ENCODE measurements around the gene PFKFB4.

PFKFB4 gene

DNA sequence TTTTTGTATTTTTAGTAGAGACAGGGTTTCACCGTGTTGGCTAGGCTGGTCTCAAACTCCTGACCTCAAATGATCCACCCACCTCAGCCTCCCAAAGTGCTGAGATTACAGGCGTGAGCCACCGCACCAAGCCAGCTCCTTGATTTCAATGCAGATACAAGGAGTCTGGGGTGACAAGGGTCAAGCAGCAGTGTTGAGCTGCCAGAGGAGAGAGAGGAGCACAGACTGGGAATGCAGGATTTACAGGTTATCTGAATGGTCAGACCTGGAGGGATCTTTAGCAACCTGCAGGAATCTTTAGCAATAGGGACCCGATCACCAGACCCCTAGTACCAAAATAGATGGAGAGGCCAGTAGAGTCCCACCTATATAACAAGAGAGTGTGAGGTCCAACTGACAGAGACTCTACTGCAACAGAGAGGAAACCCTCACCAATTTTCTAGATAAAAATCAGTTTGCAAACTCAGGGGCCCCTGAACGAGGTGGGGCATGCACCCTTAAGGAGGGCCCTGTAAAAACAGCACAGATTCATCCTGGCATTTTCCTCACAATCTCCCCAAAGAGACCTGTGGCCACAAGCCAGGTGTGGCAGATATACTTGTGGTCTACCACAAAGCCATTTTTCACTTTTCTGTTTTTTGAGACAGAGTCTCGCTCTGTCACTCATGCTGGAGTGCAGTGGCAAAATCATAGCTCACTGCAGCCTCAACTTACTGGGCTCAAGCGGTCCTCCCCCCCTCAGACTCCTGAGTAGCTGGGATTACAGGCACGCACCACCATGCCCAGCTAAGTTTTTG, 42.0 kb downstream of the PFKFB4 start:
- Histone ChIP-seq H3K4me1 (ENCODE audit: control insufficient read depth, insufficient read depth, low read length) (no peaks in the 10 kb centered on the region), H3K4me3 (ENCODE audit: insufficient read depth, low read depth, low read length) (no peak overlapping the region), H3K27me3 (ENCODE audit: control insufficient read depth, insufficient read depth, low read length, poor library complexity, severe bottlenecking) (no peaks in the 10 kb centered on the region), H3K27ac (ENCODE audit: insufficient read depth, low read depth, low read length, poor library complexity, severe bottlenecking) (no peak overlapping the region), H3K36me3 (ENCODE audit: control insufficient read depth, insufficient read depth, low read length) (no peaks in the 10 kb centered on the region), H3K9me3 (ENCODE audit: control insufficient read depth, low read length) (no peaks in the 10 kb centered on the region)
- 91 to 94% methylated on average over 8 of the region's 8 CpGs for WGBS, 2 experiments

DNA sequence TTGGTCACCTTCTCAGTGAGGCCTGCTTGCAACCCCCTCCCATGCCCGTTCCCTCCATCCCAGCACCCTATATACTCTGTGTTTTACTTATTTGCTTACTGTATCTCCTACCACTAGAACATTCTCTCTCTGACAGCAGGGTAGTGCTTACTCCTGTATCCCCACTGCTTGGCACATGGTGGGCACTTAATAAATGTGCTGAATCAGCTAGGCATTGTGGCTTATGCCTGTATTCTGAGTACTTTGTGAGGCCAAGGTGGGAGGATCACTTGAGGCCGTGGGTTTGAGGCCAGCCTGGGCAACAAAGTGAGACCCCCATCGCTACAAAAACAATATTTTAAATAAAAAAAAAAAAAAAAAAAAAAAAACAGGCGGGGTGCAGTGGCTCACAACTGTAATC, 45.1 kb downstream of the PFKFB4 start:
- no peaks in the 10 kb centered on the region for H3K27me3 ChIP-seq (ENCODE audit: control insufficient read depth, insufficient read depth, low read length, poor library complexity, severe bottlenecking)
- H3K4me1 ChIP-seq (ENCODE audit: control insufficient read depth, insufficient read depth, low read length) = peaks cover 4% of the 10 kb centered on the region
- H3K27ac ChIP-seq (ENCODE audit: insufficient read depth, low read depth, low read length, poor library complexity, severe bottlenecking) = no peak overlapping the region
- no peak overlapping the region for H3K4me3 ChIP-seq (ENCODE audit: insufficient read depth, low read depth, low read length)
- H3K9me3 ChIP-seq (ENCODE audit: control insufficient read depth, low read length) = no peaks in the 10 kb centered on the region
- no peaks in the 10 kb centered on the region for H3K36me3 ChIP-seq (ENCODE audit: control insufficient read depth, insufficient read depth, low read length)
- WGBS, 2 experiments = 71 to 99% methylated on average over 2 of the region's 4 CpGs

DNA sequence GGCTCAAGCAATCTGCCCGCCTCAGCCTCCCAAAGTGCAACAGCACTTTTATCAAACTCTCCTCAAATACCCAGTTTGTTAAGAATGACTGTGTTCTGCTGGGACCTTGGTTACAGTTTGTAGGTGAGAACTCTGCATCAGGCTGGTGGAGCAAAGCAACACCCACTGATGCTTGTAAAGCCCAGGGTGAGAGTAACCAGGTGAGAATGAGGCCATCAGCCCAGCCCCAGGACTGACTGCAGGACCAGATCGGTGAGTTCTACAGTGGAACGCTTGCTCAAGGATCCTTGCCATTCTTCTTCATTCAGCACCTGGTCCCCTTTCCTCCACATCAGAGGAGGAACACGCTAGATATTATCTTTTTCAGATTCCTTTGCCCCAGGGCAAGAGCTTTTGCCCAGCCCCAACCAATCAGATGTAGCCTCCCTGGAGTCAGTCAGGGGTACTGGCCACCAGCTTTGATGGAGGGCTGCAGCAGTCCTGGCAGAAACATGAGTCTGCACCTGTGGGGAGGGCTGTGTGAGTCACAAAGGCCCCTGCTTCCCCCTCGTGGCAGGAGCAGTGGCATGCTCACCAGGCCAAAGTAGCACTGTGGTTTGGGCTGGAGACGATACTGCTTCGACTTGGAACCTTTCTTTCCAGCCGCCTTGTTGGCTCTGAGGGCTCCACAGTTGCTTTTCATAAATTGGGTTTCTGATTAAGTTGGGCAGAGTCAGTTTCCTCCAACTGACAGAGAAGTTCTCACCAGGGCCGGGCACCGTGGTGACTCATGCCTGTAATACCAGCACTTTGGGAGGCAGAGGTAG, 49.1 kb downstream of the PFKFB4 start:
- Histone ChIP-seq H3K27me3 (ENCODE audit: control insufficient read depth, insufficient read depth, low read length, poor library complexity, severe bottlenecking) (peaks cover 7% of the 10 kb centered on the region), H3K9me3 (ENCODE audit: control insufficient read depth, low read length) (no peaks in the 10 kb centered on the region), H3K36me3 (ENCODE audit: control insufficient read depth, insufficient read depth, low read length) (no peaks in the 10 kb centered on the region), H3K4me1 (ENCODE audit: control insufficient read depth, insufficient read depth, low read length) (peaks cover 19% of the 10 kb centered on the region), H3K27ac (ENCODE audit: insufficient read depth, low read depth, low read length, poor library complexity, severe bottlenecking) (no peak overlapping the region), H3K4me3 (ENCODE audit: insufficient read depth, low read depth, low read length) (no peak overlapping the region)
- WGBS, 2 experiments = 57 to 63% methylated on average over 9 to 10 of the region's 10 CpGs

DNA sequence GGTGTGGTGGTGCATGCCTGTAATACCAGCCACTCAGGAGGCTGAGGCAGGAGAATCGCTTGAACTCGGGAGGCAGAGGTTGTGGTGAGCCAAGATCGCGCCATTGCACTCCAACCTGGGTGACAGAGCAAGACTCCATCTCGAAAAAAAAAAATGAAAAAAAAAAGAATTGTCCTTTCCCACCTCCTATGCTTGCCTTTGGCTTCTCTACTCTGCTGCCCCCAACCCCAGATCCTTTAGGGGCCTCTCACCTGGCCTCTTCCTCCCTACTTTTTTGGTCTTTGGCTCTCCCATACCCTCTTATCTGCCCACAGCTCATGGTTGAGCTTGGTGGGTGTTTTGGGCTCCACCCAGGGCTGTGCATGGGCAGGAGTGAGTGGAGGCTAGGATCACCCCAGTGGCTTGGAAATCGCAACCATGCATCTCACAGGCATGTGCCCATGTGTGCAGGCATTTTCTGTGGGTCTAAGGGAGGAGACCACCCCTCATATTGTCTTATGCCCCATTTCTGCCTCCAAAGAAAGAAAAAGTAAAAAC, 50.6 kb downstream of the PFKFB4 start:
- Histone ChIP-seq H3K4me3 (ENCODE audit: insufficient read depth, low read depth, low read length) (no peak overlapping the region), H3K9me3 (ENCODE audit: control insufficient read depth, low read length) (no peaks in the 10 kb centered on the region), H3K4me1 (ENCODE audit: control insufficient read depth, insufficient read depth, low read length) (peaks cover 19% of the 10 kb centered on the region), H3K27ac (ENCODE audit: insufficient read depth, low read depth, low read length, poor library complexity, severe bottlenecking) (no peak overlapping the region), H3K27me3 (ENCODE audit: control insufficient read depth, insufficient read depth, low read length, poor library complexity, severe bottlenecking) (peaks cover 7% of the 10 kb centered on the region), H3K36me3 (ENCODE audit: control insufficient read depth, insufficient read depth, low read length) (no peaks in the 10 kb centered on the region)
- WGBS, 2 experiments = 91% methylated on average over 6 of the region's 6 CpGs

DNA sequence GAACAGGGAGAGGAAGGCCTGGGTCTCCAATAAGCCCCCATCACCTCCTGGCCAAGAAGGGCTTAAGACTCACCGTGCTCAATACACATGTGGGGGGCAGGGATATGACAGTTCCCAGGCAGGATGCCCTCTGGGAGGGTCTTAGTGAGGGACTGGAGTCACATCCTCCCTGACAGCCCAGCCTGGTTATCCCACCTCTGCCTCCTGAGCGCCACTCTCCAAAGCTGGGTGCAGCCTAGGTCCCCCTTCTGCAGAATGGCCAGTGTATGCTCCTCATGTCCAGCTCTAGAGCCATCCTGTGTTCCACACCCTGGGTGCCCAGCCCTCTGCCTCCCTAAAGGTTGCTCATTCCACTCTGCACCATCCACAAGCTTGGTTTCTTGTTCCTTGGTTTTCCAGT, 51.5 kb downstream of the PFKFB4 start:
- peaks cover 7% of the 10 kb centered on the region for H3K27me3 ChIP-seq (ENCODE audit: control insufficient read depth, insufficient read depth, low read length, poor library complexity, severe bottlenecking)
- 76 to 82% methylated on average over 2 of the region's 2 CpGs for WGBS, 2 experiments
- H3K4me1 ChIP-seq (ENCODE audit: control insufficient read depth, insufficient read depth, low read length) = peaks cover 19% of the 10 kb centered on the region
- no peaks in the 10 kb centered on the region for H3K9me3 ChIP-seq (ENCODE audit: control insufficient read depth, low read length)
- H3K27ac ChIP-seq (ENCODE audit: insufficient read depth, low read depth, low read length, poor library complexity, severe bottlenecking) = no peak overlapping the region
- H3K36me3 ChIP-seq (ENCODE audit: control insufficient read depth, insufficient read depth, low read length) = no peaks in the 10 kb centered on the region
- H3K4me3 ChIP-seq (ENCODE audit: insufficient read depth, low read depth, low read length) = no peak overlapping the region

DNA sequence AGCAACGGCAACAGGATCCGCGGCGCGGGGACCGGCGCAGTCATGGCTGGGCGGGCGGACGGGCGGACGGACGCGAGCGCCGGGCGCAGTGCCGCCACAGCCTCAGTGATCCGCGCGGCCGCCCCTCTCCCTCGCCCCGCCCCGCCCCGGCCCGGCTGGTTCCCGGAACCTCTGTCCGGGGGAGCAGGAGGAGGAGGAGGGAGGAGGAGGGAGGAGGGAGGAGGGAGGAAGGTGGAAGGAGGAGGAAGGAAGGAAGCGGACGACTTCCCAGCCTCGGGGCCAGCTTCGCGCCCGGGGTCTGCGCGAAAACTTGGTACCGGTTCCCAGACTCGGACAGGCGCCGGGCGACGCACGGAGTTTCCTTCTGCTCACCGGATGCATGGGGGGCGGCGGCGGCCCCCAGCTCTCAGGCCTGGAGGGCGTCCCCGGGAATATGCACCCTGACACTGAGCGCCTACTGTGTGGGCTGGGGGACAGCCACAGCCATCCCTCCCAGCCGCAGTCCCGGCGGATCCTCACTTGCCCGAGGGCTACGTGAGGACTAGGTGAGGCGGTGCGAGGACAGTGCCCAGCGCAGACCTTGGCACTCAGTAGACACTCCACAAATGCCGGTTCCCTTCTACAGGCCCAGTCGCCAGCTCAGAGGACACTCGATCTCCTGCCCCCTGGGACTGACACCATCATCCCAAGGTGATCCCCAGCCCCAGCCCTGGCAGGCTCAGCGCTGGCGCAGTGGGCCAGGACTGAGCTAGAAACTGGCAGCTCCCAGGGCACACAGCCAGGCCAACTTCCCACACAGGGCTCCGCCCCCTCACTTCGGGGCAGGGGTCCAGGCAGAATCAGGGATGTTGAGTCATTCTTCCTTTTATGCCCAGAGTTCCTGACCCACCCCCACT, 52.3 kb downstream of the PFKFB4 start, which contains the start of gene SHISA5:
SHISA5 (minus strand) TSS at position 124 of the 896 bp plus-strand sequence; CDS start at position 44, 80 bp downstream.
- Histone ChIP-seq H3K4me3 (ENCODE audit: insufficient read depth, low read depth, low read length) (peak within 1 kb of the TSS; percentile 73), H3K36me3 (ENCODE audit: control insufficient read depth, insufficient read depth, low read length) (peaks cover under 1% of the 10 kb centered on the region), H3K9me3 (ENCODE audit: control insufficient read depth, low read length) (no peaks in the 10 kb centered on the region), H3K27ac (ENCODE audit: insufficient read depth, low read depth, low read length, poor library complexity, severe bottlenecking) (no peak within 1 kb of the TSS), H3K4me1 (ENCODE audit: control insufficient read depth, insufficient read depth, low read length) (peaks cover 19% of the 10 kb centered on the region), H3K27me3 (ENCODE audit: control insufficient read depth, insufficient read depth, low read length, poor library complexity, severe bottlenecking) (peaks cover 7% of the 10 kb centered on the region)
- WGBS, 2 experiments = 7 to 8% methylated on average over 64 to 66 of the region's 66 CpGs

DNA sequence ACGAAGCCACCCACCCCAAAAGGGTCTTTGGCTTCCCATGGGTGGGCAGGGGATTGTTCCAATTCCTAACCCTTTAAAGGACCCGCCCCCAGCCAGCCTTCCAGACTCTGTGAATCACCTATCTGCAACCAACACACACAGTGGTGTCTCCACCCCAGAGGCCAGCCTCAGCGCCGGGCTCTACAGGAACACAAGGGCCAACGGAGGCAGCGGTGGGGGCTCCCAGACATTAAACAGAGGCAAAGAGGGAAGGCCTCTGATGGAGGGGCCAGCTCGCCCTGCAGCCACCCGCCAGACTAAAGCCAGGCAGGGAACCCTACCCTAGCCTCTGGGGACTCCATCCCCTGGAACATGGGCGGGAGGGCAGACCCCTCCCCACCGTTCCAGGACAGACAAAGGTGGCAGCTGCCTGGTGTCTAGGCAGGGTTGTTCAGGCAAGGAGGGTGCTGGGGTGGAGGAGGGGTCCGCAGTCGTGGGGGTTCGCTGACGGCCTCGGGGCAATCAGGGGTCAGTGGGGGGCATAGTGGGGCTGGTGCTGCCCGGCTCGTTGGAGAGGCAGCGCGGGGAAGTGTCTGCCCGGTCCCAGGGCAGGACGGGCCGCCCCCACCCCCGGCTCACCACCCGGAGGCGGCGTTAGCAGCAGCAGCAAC, 53.1 kb downstream of the PFKFB4 start:
- WGBS, 2 experiments = 2 to 4% methylated on average over 26 of the region's 26 CpGs

DNA sequence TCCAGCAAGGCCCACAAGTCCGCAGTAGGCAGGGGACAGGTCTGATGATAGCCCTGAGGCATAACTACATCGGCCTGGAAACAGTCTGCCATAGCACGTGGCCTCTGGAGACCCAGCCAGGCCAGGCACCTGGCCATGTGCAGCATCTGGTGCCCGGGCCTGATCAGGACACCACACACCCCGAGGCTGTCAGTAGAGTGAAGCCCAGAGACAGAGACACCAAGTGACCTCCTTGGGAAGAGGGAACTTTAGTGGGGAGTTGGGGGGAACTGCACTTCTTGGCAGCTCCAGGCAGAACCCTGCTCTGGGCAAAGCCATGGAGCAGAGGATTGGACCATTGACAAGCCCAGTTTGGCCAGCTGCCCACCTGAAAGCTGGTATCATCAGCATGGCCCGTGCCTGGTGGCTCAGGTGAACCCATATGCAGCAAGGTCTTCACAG, 53.9 kb downstream of the PFKFB4 start:
- Histone ChIP-seq H3K4me1 (ENCODE audit: control insufficient read depth, insufficient read depth, low read length) (peaks cover 19% of the 10 kb centered on the region), H3K27me3 (ENCODE audit: control insufficient read depth, insufficient read depth, low read length, poor library complexity, severe bottlenecking) (peaks cover 7% of the 10 kb centered on the region), H3K27ac (ENCODE audit: insufficient read depth, low read depth, low read length, poor library complexity, severe bottlenecking) (no peak overlapping the region), H3K36me3 (ENCODE audit: control insufficient read depth, insufficient read depth, low read length) (peaks cover 11% of the 10 kb centered on the region), H3K4me3 (ENCODE audit: insufficient read depth, low read depth, low read length) (no peak overlapping the region), H3K9me3 (ENCODE audit: control insufficient read depth, low read length) (no peaks in the 10 kb centered on the region)
- WGBS, 2 experiments = 96% methylated on average over 6 of the region's 6 CpGs

More for the DNA sequence above, 53.1 kb downstream of the PFKFB4 start:
- Histone ChIP-seq H3K4me1 (ENCODE audit: control insufficient read depth, insufficient read depth, low read length) (peaks cover 19% of the 10 kb centered on the region), H3K27ac (ENCODE audit: insufficient read depth, low read depth, low read length, poor library complexity, severe bottlenecking) (no peak overlapping the region), H3K27me3 (ENCODE audit: control insufficient read depth, insufficient read depth, low read length, poor library complexity, severe bottlenecking) (peaks cover 7% of the 10 kb centered on the region), H3K9me3 (ENCODE audit: control insufficient read depth, low read length) (no peaks in the 10 kb centered on the region), H3K36me3 (ENCODE audit: control insufficient read depth, insufficient read depth, low read length) (peaks cover 4% of the 10 kb centered on the region), H3K4me3 (ENCODE audit: insufficient read depth, low read depth, low read length) (peak overlapping the region; percentile 73)

DNA sequence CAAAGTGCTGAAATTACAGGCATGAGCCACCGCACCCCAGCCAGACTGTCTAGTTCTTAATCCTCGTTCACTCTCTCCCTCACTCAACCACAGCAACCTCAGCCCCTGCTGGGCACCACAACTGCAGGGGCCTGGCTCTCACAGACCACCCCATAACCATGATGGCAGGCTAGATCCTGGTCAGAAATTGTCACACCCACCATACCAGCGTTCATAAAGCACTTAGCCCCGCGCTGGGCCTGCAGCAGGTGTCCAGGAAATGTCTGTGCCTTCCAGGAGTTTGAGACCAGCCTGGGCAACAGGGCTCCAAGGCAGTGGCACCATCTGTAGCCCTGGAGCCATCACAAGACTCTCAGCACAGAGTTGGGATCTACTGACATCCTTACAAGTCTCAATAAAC, 54.5 kb downstream of the PFKFB4 start:
- Histone ChIP-seq H3K9me3 (ENCODE audit: control insufficient read depth, low read length) (no peaks in the 10 kb centered on the region), H3K27me3 (ENCODE audit: control insufficient read depth, insufficient read depth, low read length, poor library complexity, severe bottlenecking) (peaks cover 7% of the 10 kb centered on the region), H3K4me3 (ENCODE audit: insufficient read depth, low read depth, low read length) (no peak overlapping the region), H3K27ac (ENCODE audit: insufficient read depth, low read depth, low read length, poor library complexity, severe bottlenecking) (no peak overlapping the region), H3K36me3 (ENCODE audit: control insufficient read depth, insufficient read depth, low read length) (peaks cover 12% of the 10 kb centered on the region), H3K4me1 (ENCODE audit: control insufficient read depth, insufficient read depth, low read length) (peaks cover 14% of the 10 kb centered on the region)
- 88 to 91% methylated on average over 5 of the region's 5 CpGs for WGBS, 2 experiments
